NCI-H345 treated with DMSO at 0.1 percent for 48 hours (cell line): ENCODE data around the gene ITPR1.
A peak's percentile ranks its signal among the peaks of the same experiment; 100 is the strongest.

Experiments used
- DNase-seq: peaks from one replicate; lab custom pipeline; 2025; ENCODE audit not compliant: unreplicated experiment; lab: John Stamatoyannopoulos, UW

ITPR1 gene

DNA sequence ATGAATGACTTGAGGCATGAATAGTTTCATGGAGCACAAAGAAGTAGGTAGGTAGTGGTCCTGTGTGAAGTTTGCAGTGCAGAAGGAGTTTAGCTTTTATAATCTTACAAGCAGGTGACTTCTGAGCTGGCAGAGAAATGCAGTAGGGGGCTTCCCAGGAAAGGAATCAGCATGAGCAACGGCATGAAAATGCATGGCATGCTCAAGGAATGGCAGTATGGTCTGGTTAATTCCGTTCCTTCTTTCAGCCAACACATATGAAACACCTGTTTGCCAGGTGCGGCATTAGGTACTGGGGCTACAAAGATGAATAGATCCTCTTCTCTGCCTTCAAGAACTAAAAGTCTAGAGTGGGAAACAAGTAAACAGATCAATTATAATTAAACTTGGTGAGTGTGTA, 348.1 kb downstream of the ITPR1 start:
- DNase-seq: no peak

GRCh38 chr3:4841776-4842440, 348.8 kb downstream of the ITPR1 start:
- DNase-seq: no peak

- DNase-seq: no peak
Measured at GRCh38 chr3:4843619-4844018, 350.5 kb downstream of the ITPR1 start.

DNA sequence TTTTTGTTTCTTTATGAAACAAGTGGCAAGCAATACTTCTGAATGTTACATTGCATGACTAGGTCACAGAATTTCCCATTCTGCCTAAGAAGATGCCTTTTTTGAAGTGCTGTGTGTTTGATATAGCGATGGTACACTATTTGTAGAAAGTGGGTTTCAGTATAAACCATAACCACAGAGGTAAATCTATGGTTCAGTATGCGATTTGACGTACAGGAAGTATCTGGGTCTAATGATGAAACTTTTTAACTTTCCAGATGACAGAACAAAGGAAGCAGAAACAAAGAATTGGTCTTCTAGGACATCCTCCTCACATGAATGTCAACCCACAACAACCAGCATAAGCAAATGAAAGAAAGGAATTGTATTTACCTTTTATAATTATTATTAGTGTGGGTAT, 352.7 kb downstream of the ITPR1 start:
- no peak for DNase-seq

GRCh38 chr3:4846543-4846942, 353.4 kb downstream of the ITPR1 start:
- DNase-seq: no peak

- DNase-seq: no peak
Measured at GRCh38 chr3:4848176-4848825, 355.2 kb downstream of the ITPR1 start.

DNA sequence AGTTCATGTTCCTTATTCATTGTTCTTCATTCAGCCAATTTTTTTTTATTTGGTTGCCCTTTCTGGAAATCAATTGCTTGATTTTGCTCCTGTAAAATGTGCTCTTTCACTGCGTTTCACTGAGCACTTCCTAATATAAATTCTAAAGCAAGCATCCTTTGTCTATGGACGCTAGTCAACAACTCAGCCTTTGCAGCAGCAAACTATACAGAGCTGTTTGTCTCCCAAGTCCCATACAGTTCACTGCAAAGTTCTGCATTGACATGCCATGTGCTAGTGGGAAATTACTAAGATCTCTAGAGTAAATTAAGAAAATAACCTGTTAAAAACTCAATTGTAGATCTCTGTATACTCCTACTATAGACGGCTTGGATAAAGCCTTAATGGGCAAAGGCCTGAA, 356.0 kb downstream of the ITPR1 start:
- no peak for DNase-seq

DNA sequence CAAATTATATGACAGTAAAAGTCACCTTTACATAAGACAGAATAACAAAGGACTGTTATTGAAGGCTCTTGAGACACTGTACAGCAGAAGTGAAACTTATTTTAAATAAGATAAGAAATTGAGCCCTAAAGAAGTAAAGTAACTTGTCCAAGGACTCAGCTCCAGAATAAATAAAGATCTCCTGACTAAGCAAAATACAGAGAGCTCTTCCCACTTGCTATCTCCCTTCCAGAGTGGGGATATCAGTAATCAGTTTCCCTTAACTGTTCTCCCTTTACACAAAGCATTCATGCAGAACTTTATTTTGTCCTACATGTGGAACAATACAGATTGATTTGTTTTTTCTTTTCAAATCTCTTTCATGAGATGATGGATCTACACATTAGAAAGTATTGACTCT, 356.6 kb downstream of the ITPR1 start:
- no peak for DNase-seq

- DNase-seq: no peak
Measured at GRCh38 chr3:4850211-4850927, 357.2 kb downstream of the ITPR1 start.

- DNase-seq: no peak
Measured at GRCh38 chr3:4850928-4851265, 357.7 kb downstream of the ITPR1 start.

DNA sequence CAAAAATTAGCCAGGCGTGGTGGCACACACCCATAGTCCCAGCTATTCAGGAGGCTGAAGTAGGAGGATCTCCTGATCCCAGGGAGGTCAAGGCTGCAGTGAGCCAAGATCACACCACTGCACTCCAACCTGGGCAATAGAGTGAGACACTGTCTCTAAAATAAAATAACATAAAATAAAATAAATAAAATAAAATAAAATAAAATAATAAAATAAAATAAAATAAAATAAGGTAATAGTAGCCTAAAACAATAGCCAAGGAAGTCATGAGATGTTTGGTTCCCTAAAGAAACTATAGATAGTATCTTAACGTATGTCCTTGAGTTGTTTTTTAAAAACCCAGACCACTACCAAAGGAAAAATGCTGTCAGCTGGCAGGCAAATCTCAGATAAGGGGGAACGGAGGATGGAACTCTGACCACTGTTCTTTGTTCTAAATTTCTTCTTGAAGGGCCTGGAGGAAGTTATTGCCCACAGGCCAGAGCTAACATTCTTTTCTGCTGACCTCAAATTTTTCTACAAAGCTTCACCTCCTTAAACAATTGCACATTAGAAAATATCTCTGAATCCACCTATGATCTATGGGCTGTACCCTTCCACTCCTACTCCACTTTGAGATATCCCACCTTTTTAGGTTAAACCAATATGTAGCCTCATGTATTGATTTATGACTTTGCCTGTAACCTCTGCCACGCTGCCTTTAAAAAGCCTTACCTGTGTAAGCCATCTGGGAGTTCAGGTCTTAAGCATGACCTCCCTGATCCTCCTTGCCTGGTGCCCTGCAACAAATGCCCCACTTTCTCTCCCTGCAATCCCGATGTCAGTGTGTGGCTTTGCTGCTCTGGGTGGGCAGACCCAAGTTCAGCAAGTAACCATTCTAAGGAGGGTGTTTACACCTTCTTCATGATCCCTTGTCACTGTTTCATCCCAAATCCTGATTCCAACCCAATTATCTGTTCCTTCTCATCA, 359.9 kb downstream of the ITPR1 start:
- DNase-seq: no peak

- no peak for DNase-seq
Measured at GRCh38 chr3:4853749-4854140, 360.6 kb downstream of the ITPR1 start.

DNA sequence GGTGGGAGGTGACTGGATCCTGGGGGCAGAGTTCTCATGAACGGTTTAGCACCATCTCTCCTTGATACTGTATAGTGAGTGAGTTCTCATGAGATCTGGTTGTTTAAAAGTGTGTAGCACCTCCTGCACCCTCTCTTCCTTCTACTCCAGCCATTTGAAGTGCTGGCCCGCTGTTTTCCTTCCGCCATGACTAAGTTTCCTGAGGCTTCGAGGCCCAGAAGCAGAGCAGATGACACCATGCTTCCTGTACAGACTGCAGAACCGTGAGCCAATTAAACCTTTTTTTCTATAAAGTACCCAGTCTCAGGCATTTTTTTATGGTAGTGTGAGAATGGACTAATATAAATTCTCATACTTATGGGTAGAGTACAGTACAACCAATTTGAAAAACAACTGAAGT, 362.5 kb downstream of the ITPR1 start:
- no peak for DNase-seq

GRCh38 chr3:4856136-4856535, 363.0 kb downstream of the ITPR1 start:
- DNase-seq: no peak

DNA sequence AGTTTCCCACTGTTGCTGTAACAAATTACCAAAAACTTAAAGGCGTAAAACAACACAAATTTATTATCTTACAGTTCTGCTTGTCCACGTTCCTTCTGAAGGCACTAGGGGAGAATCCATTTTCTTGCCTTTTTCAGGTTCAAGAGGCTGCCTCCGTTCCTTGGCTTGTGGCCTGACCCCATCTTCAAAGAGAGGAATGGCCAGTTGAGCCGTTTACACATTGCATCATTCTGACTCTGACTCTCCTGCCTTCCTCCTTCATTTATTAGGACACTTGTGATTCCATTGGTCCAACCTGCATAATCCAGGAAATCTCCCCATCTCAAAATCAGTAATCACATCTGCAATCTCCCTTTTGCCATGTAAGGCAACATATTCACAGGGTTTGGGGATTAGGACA, 363.4 kb downstream of the ITPR1 start:
- DNase-seq: no peak

- no peak for DNase-seq
Measured at GRCh38 chr3:4856986-4857385, 363.8 kb downstream of the ITPR1 start.

GRCh38 chr3:4859788-4860187, 366.6 kb downstream of the ITPR1 start:
- no peak for DNase-seq

- DNase-seq: no peak
Measured at GRCh38 chr3:4862973-4863372, 369.8 kb downstream of the ITPR1 start.

DNA sequence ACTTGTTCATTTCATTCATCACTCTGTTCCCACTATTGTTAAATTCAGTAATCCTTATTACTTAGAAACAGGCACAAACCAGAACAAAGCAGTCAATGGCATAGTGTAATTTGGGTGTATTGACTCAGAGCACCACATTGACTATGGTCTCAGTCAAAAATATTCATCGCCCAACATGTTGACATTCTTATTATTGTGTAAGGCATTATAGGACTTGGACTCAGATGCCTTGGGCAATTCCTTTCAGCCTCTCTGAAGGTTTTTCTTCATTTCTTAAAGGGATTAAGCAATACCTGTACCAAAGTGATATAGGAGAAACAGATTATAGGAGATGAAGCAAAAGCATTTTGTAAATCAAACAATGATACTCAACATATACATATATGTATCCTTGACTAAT, 371.4 kb downstream of the ITPR1 start:
- DNase-seq: no peak

DNA sequence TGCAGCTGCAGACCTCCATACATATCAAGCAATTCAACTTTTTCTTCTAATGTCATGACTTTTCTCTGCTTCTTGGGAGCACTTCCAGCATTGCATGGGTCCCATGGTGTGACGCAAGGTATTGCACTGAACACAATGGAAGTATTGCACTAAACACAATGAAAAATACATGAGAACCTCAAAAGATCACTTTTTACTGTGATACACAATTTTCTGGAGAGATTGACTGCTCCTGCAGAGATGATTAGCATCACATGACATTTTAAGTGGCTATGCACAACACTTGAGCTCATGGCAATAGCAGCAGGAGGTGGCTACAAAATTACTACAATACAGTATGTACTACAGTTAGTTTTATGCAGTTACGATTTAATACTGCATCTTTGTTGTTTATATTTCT, 372.6 kb downstream of the ITPR1 start:
- DNase-seq: peak; percentile 72

DNA sequence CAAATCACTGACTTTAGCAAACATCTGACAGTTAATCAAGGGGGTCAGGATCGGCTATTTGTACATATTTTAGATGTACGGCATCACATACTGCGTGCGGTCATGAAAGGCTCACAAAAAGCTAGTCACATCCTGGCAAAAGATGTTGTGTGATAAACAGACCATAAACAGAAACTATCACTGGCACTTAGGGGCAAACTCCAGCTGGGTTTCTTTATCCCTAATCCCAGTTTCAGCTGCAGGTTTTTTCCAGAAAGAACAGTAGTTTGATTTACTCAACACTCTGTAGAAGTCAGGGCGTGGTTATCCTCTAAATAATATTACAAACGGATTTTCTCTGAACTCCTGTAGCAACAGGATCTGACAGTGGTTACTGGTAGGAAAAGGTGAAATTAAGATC, 373.7 kb downstream of the ITPR1 start:
- peak; percentile 42 for DNase-seq
